ENCODE data around the gene TAF1C. TPM values are rescaled to one million over a fixed set of nuclear protein-coding genes. Genes with fewer than 3 reads are reported as not detected.

The TAF1C gene
- total and polyA plus RNA-seq, 10 of the 15 experiments (the other 5 are each of a cell fraction or from before 2014, with no cell fraction given): 0.98 to 40.1 (median 15.4) TPM

- no peaks in the 10 kb centered on the region for H4K20me1 ChIP-seq (ENCODE audit: control insufficient read depth, insufficient read depth)
- no TSS peak for BruUV-seq (replicated peaks)
- no peaks in the 10 kb centered on the region for H3K4me1 ChIP-seq (ENCODE audit: control insufficient read depth, insufficient read depth, low read length)
- no peaks in the 10 kb centered on the region for H3K36me3 ChIP-seq (ENCODE audit: control insufficient read depth in 2 of 2, insufficient read depth in 2 of 2, low read length in 1 of 2)
- in situ Hi-C loops (cut with MboI) (no loop called here), intact Hi-C loops (cut with micrococcal nuclease; ENCODE audit: unreplicated experiment) (no loop called here)
- H3K27ac ChIP-seq (ENCODE audit: control insufficient read depth, insufficient read depth): no peak overlapping the region
- TF ChIP-seq EGR1 (IDR thresholded peaks at IDR 0.05; ENCODE audit: borderline replicate concordance in 1 of 2, low read depth in 2 of 2, low read length in 2 of 2): no peak
- H3K9me3 ChIP-seq (replicated peaks; ENCODE audit: control insufficient read depth, insufficient read depth, low read length): no peaks in the 10 kb centered on the region
- H3K4me3 ChIP-seq: no peak overlapping the region
- ChIA-PET POLR2A (no interaction called here), RAD21 (ENCODE audit: unreplicated experiment) (no interaction called here), CTCF (interaction anchor here (0.6 kb wide), 1 partner anchor 501 kb away, joined by 3 read pairs; no protein-coding TSS in a partner anchor), SMC1A (ENCODE audit: uncharacterized antibody, unreplicated experiment) (no interaction called here)
- no peak overlapping the region for H2AFZ ChIP-seq (ENCODE audit: control insufficient read depth, low read depth, low read length)
- no peak for FAIRE-seq
- ATAC-seq: no peak
- peaks cover 0 to 1% of the 10 kb centered on the region in 2 experiments; a peak in 2 of 4 replicates for H3K27me3 ChIP-seq (replicated peaks in 1 of 2; ENCODE audit: control insufficient read depth in 2 of 2, insufficient read depth in 2 of 2, low read length in 1 of 2)
- no peak for DNase-seq (ENCODE audit: low read depth, low spot score)
- H3K4me2 ChIP-seq (ENCODE audit: control insufficient read depth, insufficient read depth): no peak overlapping the region
- WGBS (ENCODE audit: insufficient coverage, insufficient replicate concordance, low lambda C conversion rate, missing lambda C conversion rate): 26% methylated on average over 7 of the region's 7 CpGs
- H3K9ac ChIP-seq (ENCODE audit: control insufficient read depth, insufficient read depth, low read length): no peak overlapping the region
- H3K79me2 ChIP-seq (ENCODE audit: control insufficient read depth, insufficient read depth, low read length): no peaks in the 10 kb centered on the region
Observed at GRCh38 chr16:84225571-84225970, 38.7 kb upstream of the TAF1C start.

- no peak for TF ChIP-seq SUPT20H (IDR thresholded peaks at IDR 0.05; ENCODE audit: borderline replicate concordance, control insufficient read depth, low read depth, low read length)
- Histone ChIP-seq H3K79me2 (ENCODE audit: control insufficient read depth, insufficient read depth, low read length) (no peaks in the 10 kb centered on the region), H3K4me1 (ENCODE audit: control insufficient read depth, insufficient read depth, low read length) (no peaks in the 10 kb centered on the region), H2AFZ (ENCODE audit: control insufficient read depth, low read depth, low read length) (no peak overlapping the region), H3K9ac (ENCODE audit: control insufficient read depth, insufficient read depth, low read length) (no peak overlapping the region), H3K36me3 (ENCODE audit: control insufficient read depth in 2 of 2, insufficient read depth in 2 of 2, low read length in 1 of 2) (no peaks in the 10 kb centered on the region), H3K27me3 (replicated peaks in 1 of 2; ENCODE audit: control insufficient read depth in 2 of 2, insufficient read depth in 2 of 2, low read length in 1 of 2) (peaks cover 0 to 1% of the 10 kb centered on the region in 2 experiments; a peak in 2 of 4 replicates), H3K4me2 (ENCODE audit: control insufficient read depth, insufficient read depth) (no peak overlapping the region), H4K20me1 (ENCODE audit: control insufficient read depth, insufficient read depth) (no peaks in the 10 kb centered on the region), H3K9me3 (replicated peaks; ENCODE audit: control insufficient read depth, insufficient read depth, low read length) (no peaks in the 10 kb centered on the region), H3K4me3 (no peak overlapping the region), H3K27ac (ENCODE audit: control insufficient read depth, insufficient read depth) (no peak overlapping the region)
- CTCF ChIA-PET: interaction anchor here (0.6 kb wide), 1 partner anchor 502 kb away, joined by 3 read pairs; no protein-coding TSS in a partner anchor
- RAD21 ChIA-PET (ENCODE audit: unreplicated experiment): no interaction called here
- DNase-seq (ENCODE audit: low read depth, low spot score): no peak
- in situ Hi-C loops (cut with MboI) (no loop called here), intact Hi-C loops (cut with micrococcal nuclease; ENCODE audit: unreplicated experiment) (no loop called here)
- FAIRE-seq: no peak
- WGBS (ENCODE audit: insufficient coverage, insufficient replicate concordance, low lambda C conversion rate, missing lambda C conversion rate): 34% methylated on average over 3 of the region's 3 CpGs
- SMC1A ChIA-PET (ENCODE audit: uncharacterized antibody, unreplicated experiment): no interaction called here
- no TSS peak for BruUV-seq (replicated peaks)
- ATAC-seq: no peak
- POLR2A ChIA-PET: no interaction called here
Observed at GRCh38 chr16:84225126-84225525, 38.3 kb upstream of the TAF1C start.
